ENCODE data around the gene PTCSC3. TPM values are rescaled to one million over a fixed set of nuclear protein-coding genes. Genes with fewer than 3 reads are reported as not detected.

The PTCSC3 gene
- total RNA-seq, 2 experiments from 2014 or later = not detected

DNA sequence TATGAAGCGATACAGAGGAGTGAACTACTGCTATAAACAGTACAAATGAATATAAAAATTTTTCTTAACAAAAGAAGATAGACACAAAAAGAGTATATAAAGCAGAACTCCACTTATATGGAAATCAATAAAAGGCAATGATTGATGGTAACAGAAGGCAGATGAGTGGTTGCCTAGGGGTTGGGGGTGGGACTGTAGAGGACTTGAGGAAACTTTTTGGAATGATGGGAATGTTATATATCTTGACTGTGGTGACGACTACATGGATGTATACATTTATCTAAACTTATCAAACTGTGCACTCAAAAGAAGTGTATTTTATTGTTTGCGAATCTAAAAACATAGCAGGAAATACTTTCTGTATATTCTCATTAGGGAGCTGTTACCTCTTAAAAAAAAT lies 89.1 kb downstream of the PTCSC3 start:
- TF ChIP-seq, protein P1, sequence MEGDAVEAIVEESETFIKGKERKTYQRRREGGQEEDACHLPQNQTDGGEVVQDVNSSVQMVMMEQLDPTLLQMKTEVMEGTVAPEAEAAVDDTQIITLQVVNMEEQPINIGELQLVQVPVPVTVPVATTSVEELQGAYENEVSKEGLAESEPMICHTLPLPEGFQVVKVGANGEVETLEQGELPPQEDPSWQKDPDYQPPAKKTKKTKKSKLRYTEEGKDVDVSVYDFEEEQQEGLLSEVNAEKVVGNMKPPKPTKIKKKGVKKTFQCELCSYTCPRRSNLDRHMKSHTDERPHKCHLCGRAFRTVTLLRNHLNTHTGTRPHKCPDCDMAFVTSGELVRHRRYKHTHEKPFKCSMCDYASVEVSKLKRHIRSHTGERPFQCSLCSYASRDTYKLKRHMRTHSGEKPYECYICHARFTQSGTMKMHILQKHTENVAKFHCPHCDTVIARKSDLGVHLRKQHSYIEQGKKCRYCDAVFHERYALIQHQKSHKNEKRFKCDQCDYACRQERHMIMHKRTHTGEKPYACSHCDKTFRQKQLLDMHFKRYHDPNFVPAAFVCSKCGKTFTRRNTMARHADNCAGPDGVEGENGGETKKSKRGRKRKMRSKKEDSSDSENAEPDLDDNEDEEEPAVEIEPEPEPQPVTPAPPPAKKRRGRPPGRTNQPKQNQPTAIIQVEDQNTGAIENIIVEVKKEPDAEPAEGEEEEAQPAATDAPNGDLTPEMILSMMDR (IDR thresholded peaks at IDR 0.05) = no peak
- no peak overlapping the region for H3K27ac Mint-ChIP-seq
- intact Hi-C loops (cut with DNase I, micrococcal nuclease) = no loop called here
- ChIA-PET CTCF (no interaction called here), POLR2A (no interaction called here)
- Histone ChIP-seq H3K36me3 (ENCODE audit: insufficient read depth, low read length) (no peaks in the 10 kb centered on the region), H3K4me3 (ENCODE audit: low read length) (no peak overlapping the region), H3K4me1 (ENCODE audit: insufficient read depth, low read length) (no peaks in the 10 kb centered on the region), H3K27ac (ENCODE audit: low read depth in 1 of 2, low read length in 2 of 2) (no peak overlapping the region), H3K27me3 (ENCODE audit: control insufficient read depth in 1 of 2, insufficient read depth in 2 of 2, low read length in 2 of 2) (no peaks in the 10 kb centered on the region), H3K9me3 (ENCODE audit: control insufficient read depth in 1 of 2, insufficient read depth in 1 of 2, low read length in 2 of 2) (no peaks in the 10 kb centered on the region)
- DNase-seq (no peak), ATAC-seq (ENCODE audit: poor library complexity) (no peak)
- H3K27me3 Mint-ChIP-seq = peaks cover 14% of the 10 kb centered on the region
- no peak overlapping the region for H3K4me3 Mint-ChIP-seq
- no peaks in the 10 kb centered on the region for H3K9me3 Mint-ChIP-seq
- no peaks in the 10 kb centered on the region for H3K36me3 Mint-ChIP-seq (ENCODE audit: low read depth)
- H3K4me1 Mint-ChIP-seq (ENCODE audit: low read depth) = no peaks in the 10 kb centered on the region

DNA sequence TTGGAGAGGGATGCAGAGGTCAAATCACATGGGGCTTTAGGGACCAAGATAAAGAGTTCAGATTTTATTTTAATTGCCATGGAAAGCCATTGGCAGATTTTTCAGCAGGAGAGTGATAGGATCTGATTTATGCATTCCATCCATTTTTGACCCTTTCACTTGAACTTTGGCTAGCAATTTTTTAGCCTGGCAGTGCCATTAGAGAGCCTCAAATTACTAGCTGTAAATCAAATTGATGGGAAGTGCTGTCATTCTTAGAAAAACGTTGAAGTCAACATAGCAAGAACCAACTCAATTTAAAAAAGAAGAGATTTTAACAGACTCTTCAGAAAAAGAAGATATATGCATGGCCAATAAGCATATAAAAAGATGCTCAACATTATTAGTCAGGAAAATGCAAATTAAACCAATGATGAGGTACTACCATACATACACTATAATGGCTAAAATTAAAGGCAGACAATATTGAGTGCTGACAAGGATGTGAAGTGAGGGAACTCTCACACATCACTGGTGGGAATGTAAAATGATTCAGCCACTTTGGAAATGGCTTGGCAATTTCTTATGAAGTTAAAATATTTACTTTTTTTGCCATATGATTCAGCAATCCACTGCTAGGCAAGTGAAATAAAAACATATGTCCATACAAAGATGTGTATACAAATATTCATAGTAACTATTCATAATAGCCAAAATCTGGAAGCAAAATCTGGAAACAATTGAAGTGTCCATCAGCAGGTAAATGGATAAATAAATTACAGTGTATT lies 89.7 kb downstream of the PTCSC3 start:
- no peaks in the 10 kb centered on the region for H3K4me1 Mint-ChIP-seq (ENCODE audit: low read depth)
- H3K9me3 ChIP-seq (ENCODE audit: control insufficient read depth in 1 of 2, insufficient read depth in 1 of 2, low read length in 2 of 2) = no peaks in the 10 kb centered on the region
- H3K4me3 ChIP-seq (ENCODE audit: low read length) = no peak overlapping the region
- no peaks in the 10 kb centered on the region for H3K4me1 ChIP-seq (ENCODE audit: insufficient read depth, low read length)
- ChIA-PET CTCF (no interaction called here), POLR2A (no interaction called here)
- no peaks in the 10 kb centered on the region for H3K9me3 Mint-ChIP-seq
- ATAC-seq (ENCODE audit: poor library complexity) (no peak), DNase-seq (no peak)
- no peaks in the 10 kb centered on the region for H3K27me3 ChIP-seq (ENCODE audit: control insufficient read depth in 1 of 2, insufficient read depth in 2 of 2, low read length in 2 of 2)
- no peak overlapping the region for H3K27ac Mint-ChIP-seq
- peaks cover 14% of the 10 kb centered on the region for H3K27me3 Mint-ChIP-seq
- intact Hi-C loops (cut with DNase I, micrococcal nuclease) = no loop called here
- H3K4me3 Mint-ChIP-seq = no peak overlapping the region
- TF ChIP-seq, protein P1 (IDR thresholded peaks at IDR 0.05) = no peak
- H3K27ac ChIP-seq (ENCODE audit: low read depth in 1 of 2, low read length in 2 of 2) = no peak overlapping the region
- H3K36me3 Mint-ChIP-seq (ENCODE audit: low read depth) = no peaks in the 10 kb centered on the region
- no peaks in the 10 kb centered on the region for H3K36me3 ChIP-seq (ENCODE audit: insufficient read depth, low read length)

DNA sequence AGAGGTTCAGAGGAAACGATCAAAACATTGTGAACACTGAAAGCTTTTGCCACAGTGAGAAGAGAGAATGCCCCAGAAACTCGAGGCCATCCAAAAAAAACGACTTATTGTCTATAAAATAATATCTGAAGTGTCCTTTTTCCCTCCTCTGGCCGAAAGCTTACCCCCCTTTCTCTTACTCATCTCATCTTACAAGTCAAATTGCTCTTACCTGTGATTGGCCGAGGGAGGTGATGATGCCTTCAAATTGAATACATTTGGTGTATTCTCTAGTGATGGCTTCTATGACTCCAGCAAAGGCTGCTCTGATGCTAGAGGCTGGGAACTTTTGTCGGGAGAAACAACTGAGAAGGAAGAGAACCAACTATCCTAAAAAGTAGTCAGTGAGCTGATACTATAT lies 90.7 kb downstream of the PTCSC3 start:
- Mint-ChIP-seq H3K27ac (no peak overlapping the region), H3K27me3 (peaks cover 10% of the 10 kb centered on the region), H3K4me3 (no peak overlapping the region), H3K4me1 (ENCODE audit: low read depth) (no peaks in the 10 kb centered on the region), H3K36me3 (ENCODE audit: low read depth) (no peaks in the 10 kb centered on the region), H3K9me3 (no peaks in the 10 kb centered on the region)
- Histone ChIP-seq H3K4me3 (ENCODE audit: low read length) (no peak overlapping the region), H3K4me1 (ENCODE audit: insufficient read depth, low read length) (no peaks in the 10 kb centered on the region), H3K36me3 (ENCODE audit: insufficient read depth, low read length) (no peaks in the 10 kb centered on the region), H3K9me3 (ENCODE audit: control insufficient read depth in 1 of 2, insufficient read depth in 1 of 2, low read length in 2 of 2) (no peaks in the 10 kb centered on the region), H3K27me3 (ENCODE audit: control insufficient read depth in 1 of 2, insufficient read depth in 2 of 2, low read length in 2 of 2) (no peaks in the 10 kb centered on the region), H3K27ac (ENCODE audit: low read depth in 1 of 2, low read length in 2 of 2) (no peak overlapping the region)
- DNase-seq (no peak), ATAC-seq (ENCODE audit: poor library complexity) (no peak)
- TF ChIP-seq, protein P1 (IDR thresholded peaks at IDR 0.05) = no peak
- intact Hi-C loops (cut with DNase I, micrococcal nuclease) = no loop called here
- ChIA-PET CTCF (no interaction called here), POLR2A (no interaction called here)

Other genes with a start within 250 kb of the PTCSC3 start
- 10 to 100 TPM; 77.9 to 78.9 TPM for gene MBIP, start 143.9 kb upstream of the PTCSC3 start, total RNA-seq